HG03469 (cell line): ENCODE measurements around the gene SMAD3.
"Not testable (repeated sequence)": the region's sequence is repeated elsewhere in the genome, so short reads cannot be mapped to it uniquely, and the experiment has no call there.

Experiments used
- ATAC-seq: cut with Tn5 transposase; IDR thresholded peaks from one replicate; pipeline ENCODE4 v1.9.1; 2021; ENCODE audit warnings: mild to moderate bottlenecking, moderate library complexity, moderate number of reproducible peaks; ENCODE audit not compliant: unreplicated experiment

SMAD3 gene

DNA sequence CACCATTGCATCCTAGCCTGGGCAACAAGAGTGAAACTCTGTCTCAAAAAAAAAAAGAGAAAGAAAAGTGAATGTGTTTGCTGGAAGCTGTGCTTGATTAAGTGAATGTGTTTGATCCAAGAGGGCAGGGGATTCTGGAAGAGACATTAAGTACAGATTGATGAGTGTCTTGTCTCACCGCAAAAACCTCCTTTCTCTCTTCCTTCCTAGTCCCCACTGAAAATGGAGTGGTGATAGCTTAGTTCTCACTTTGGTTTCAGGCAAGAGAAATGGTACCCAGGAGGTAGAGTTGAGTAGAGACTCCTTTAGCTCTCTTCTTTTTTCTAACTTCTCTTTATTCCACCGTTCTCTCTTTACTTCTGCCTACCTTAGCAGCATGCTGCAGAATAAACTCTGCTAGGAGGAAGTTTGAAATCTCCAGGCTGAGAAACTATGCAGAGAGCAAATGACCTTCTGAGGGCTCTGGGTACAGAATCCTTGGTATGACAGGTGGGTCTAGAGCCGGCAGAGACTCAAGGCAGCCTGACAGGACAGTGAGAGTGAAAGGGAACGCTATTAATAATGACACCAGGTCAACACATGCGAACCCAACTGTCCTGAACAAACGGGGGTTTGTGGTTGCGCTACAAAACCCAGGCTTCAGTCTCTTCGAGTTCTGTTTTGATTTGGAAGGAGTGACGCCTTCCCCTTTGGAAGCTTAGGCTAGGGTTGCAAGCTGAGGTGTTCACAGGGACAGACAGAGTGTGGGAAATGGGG is 74.9 kb downstream of the SMAD3 start:
- no peak for ATAC-seq

DNA sequence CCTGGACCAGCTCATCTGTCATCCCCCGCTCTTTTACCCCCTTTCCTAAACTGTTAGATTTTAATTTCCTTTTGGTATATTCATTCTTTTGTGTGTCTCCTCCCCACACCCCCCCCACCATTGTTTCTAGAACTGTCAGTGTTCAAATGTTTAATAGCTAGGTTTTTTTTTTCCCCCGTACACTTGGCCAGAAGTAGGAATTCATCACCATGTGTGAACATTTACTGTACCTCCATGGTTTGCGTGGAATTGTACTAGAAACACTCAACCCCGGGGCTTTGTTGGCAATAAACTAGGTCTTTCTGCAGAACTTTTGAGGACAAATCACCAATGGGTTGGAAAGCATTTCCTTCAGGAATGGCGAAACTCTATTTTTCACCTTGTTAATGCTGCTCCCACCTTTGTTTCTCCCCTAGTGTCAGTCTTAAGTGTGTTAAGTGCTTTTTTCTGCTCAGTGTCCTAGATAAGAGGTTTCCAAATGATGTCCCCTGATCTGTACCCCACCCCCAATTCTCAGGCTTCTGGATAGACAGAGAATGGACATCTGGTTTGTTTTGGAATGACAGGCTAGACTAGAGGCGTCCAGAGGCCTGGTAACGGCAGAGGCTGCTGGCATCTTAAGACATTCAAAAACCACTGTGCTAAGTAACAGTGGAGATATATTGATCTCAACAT is 76.8 kb downstream of the SMAD3 start:
- no peak for ATAC-seq

DNA sequence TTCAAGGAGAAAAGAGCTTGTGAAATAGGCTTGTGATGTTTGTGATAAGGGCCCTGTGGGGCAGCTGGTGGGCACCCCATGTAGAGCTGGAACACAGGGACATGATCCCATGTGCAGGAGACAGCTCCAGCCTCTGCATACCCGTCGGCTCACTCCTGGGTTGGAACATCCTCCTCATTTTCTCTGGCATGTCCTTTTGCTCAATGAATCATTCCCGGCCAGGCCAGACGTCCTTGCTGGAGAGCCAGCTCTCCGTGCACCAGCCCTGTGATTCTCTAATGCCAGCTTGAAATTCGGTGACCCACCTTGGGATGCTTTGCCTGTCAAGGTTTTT is 77.3 kb downstream of the SMAD3 start:
- ATAC-seq = no peak

DNA sequence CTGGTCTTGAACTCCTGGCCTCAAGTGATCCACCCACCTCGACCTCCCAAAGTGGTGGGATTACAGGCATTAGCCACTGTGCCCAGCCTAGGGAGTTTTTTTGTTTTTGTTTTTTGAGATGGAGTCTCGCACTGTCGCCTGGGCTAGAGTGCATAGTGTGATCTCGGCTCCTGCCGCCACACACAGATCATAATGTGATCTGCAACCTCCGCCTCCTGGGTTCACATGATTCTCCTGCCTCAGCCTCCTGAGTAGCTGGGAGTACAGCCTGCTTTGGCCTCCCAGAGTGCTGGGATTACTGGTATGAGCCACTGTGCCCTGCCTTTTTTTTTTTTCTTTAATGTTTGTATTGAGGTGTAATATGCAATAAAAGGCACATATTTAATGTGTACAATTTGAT is 78.2 kb downstream of the SMAD3 start:
- no peak for ATAC-seq

DNA sequence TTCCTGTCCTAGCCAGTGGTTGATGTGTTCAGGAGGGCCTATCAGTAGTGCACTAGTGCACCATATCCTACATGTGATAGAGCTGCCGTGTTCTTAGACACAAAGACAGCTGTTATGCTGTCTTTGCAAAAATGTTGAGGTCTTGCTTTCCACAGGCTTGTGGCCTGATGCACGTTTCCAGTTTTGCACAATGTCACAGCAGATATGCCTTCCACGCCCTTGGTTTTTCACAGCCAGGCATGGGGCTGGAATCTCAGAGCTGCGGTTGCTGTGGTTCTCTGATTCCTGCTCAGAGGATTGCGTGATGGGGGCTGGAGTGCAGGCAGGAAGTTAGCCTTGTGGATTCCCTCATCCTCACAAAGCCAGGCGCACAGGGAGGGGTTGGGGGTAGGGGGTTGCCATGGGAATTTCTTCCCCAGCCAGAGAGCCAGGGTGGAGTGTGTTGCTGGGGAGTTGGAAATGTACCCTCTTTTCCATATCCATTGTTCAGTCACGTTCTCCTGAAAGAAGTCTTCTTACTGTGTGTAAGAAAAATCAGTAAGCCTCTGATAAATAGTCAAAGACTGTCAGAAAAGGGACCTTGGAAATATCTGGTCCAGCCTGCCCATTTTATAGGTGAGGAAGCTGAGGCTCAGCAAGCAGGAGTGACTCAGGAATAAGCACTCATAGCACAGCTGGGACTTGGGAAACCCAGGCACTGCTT is 79.4 kb downstream of the SMAD3 start:
- no peak for ATAC-seq

DNA sequence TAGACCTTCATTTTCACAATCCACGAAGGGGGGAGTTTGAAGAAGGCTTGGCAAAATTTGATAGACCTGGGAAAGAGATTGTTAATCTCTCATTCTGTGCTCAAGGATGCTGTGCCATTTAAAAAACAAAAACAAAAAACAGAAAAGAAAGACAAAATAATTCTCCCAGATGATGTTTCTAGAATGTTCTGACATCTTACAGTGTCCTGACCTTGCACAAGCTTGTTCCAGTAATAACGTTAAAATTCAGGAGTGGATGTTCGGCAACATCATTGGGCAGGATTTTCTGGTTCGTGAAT is 79.9 kb downstream of the SMAD3 start:
- no peak for ATAC-seq

DNA sequence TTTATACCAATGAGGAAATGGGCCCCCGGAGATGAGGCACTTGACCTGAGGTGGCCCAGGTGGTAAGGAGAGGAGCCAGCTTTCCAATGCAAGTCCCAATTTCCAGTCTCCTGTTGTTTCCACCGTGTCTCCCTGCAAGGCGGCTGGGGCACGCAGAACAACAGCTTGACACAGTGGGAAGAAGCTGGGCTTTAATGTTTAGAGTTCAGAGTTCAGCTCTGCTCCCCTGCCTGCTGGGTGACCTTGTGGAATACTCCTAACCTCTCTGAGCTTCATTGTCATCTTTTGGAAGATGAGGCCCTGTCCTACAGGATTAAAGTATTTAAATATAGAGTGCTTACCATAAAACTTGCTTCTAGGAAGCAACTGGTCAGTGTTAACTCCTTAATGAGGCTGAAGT is 80.3 kb downstream of the SMAD3 start:
- no peak for ATAC-seq

DNA sequence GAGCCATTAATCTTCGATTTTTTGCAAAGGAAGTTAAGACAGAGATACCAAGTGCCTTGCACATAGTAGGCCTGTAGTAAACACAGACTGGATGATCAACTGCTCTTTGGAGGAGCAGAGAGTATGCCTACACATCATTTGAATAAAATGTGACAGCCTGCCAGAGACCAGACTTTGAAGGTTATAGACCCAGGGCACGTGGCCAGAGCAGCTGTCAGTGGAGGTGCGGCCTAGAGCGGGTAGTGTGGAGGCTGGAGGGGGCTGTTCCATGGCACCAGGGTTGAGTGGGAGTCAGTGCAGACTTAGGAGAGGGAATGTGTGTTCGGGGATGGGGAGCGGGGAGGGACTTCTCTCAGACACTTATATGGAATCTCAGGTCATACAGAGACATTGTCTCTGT is 80.8 kb downstream of the SMAD3 start:
- ATAC-seq = no peak

DNA sequence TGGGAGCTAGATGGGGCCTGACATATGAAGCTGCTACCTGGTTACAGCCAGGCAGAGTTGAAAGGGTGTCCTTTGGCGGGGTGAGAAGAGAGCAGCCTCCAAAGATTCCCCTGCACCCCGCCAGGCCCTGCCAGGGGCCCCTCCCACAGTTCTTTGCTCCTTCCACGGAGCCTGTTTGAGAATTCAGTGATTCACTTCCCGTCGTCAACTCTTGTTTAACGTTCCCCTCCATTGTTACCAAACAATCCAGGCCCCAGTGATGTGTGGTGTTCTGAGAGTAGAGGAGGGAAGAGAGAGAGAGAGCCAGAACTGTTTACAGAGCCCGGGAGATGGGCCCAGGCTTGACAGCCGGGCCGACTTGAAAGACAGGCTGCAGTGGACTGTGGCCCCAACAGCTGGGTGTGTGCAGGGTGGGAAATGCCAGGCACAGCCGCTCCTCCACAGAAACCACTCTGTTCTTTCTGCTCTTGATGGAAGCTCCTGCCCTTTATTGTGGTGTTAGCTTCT is 81.5 kb downstream of the SMAD3 start:
- ATAC-seq = no peak

DNA sequence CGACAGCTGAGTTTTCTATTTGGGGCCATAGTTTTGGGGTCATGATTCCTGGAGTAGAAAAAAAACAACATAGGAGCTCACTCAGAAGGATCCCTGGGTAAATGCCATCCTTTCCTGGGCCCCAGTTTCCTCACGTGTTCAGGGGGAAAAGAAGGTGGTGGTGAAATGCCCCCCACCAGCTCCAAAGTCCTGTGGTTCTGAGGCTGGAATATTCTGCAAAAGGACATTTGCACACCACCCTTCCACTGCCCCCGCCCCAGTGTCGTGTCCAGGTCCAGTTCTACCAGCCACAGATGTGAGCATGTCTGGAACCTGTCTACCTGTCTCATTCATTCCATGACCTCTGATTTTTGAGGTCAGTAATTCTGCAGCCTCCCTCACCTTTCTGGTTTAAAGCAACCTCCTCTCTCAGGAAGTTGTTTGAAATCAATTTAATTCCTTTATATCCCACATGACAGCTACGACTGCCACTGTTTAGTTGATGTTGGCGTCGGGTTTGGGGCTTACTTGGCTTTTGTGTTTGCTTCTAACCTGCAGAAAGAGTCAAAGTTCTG is 82.1 kb downstream of the SMAD3 start:
- ATAC-seq = no peak

DNA sequence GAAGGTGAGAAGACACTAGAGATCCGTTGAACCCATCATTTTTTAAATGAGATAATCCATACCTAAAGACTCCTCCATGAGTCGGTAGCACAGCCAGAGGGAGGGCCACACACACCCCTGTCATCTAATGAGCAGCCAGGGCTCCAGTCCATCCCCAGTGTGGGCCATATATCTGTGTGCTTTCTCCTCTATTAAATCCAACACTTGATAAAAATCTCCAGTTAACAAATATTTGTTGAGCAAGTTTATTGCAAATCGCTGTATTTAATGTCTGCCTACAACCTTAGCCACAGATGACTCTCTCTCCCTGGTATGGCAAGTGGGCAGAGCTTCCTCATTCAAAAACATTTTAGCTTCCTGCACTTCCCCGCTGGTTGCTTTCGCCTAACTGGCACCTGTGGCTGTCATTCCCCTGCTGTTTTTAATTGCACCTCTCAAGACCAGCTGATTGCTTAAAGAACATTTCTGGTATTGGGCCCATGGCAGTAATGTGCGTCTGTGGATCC is 82.8 kb downstream of the SMAD3 start:
- ATAC-seq = no peak

DNA sequence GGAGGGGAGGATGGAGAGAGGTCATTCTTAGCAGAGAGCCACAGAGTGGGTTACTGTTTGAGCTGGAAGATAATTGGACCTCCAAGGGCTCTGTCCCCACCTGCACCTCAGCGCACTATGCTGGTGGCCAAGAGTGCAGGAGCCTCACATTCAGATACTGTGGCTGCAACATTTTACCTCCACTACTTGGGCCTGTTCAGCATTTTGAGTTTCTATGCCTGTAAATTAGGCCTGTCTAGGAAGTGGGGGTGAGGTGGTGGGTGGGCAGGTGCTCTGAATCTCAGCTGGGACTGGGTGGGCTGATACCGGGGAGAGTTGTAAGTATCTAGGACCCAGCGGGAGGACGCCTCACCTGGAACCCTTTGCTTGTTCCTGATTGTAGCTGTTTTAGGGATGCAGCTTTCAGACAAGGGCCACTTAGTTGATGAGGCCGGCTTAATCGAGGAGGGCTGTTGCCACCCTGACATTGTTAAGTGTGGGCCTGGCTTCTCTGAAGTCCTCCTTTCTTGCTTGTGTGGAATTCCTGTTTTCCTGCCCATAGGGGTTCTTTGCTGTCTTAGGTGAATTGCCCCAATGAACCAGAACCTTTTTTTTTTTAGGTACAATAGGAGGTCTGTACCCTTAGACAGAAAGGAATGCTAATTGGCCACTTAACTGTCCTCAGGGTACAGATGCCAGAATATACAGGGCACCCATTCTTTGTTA is 83.8 kb downstream of the SMAD3 start:
- ATAC-seq = no peak

DNA sequence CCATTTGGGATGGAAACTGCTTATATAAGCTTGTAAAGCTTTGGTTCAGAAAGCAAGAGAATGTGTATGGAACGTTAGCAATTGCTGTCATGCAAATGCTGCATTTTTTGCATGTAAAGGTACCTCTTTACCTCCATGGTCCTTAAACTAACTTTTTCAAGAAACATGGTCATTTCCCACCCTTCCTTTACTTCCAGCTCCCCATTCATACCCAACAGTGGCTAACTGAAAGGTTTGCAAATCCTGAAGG is 84.3 kb downstream of the SMAD3 start:
- no peak for ATAC-seq

DNA sequence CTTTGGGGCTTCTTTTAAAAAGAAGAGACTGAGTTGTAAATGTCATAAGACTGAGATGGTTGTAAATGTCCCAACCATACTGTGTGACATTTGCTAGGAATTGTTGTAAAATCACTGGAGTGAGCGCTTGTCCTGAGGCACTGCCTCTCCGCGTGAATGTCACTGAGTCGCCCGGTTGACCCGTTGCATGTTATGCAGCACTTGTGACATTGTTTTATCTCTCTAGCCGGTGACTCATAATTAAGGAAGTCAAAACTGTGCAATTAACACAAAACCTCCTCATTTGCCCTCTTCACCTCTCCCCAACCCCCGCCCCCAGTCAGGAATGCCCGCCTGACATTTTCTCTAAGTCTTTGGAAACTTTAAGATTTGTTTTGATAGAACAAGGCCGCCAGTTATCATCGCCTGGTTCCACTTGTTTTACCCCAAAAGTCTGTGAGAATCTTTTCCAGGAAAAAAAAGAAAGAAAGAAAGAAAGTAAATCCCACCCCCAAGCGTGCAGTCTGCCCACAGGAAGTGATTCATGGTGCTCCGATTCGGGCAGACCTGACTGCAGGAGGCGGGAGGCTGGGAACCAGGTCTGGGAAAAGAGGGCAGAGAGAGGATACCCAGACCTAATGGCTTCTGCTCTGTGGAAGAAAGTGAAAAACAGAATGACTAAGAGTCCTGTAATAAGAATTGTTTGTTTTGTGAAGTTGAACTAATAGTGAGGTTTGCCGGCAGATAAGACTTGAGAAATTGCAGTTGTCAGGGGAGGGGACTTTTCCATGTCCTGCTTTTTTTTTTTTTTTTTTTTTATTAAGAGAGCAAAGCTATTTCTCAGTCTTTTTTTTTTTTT is 84.8 kb downstream of the SMAD3 start:
- ATAC-seq = no peak

DNA sequence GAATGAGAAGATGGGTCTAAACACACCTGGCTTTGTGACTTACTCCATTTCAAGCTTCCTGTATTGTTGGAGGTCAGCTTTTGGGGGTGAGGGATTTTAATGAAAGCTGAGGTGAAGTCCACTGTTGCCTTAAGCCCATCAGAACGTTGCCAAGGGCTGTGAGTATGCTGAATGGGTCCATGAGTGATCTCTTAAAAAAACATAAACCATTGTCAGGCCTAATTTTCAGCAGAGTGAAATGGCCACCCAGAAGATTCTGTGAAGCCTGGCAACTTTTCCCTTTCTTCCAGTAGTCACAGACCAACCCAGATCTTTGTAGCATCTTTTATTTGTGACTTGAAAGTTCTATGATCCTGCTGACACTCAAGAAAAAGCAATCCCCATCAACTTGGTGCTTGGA is 87.0 kb downstream of the SMAD3 start:
- no peak for ATAC-seq

DNA sequence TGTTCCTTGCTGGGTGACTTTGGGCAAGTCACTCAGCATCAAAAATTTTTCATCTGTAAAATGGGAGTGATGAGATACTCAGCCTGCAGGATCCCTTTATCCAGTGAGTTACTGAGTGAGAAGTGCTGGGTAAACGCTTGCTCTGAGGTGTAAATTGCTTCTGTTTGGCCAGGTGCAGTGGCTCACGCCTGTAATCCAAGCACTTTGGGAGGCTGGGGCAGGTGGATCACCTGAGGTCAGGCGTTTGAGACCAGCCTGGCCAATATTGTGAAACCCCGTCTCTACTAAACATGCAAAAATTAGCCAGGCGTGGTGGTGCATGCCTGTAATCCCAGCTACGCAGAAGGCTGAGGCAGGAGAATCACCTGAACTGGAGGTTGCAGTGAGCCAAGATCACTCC is 87.6 kb downstream of the SMAD3 start:
- ATAC-seq = not testable (repeated sequence)

DNA sequence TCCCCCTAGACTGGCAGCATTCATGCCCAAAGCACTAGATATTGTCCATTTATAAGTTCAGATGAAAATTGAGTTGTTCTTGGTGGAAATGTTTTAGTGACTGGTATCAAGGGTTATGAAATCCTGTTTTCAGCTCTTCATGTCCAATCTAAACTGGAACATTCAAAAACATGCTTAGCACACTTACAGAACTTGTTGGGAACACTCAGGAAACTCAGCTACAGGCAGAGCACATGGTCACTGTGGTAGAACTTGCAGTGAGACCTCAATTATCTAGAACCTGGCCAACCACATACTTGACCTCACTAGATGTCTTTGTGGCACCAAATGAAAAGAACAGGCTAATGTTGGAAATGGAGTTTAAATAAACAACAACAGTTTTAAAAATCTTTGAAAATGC is 88.8 kb downstream of the SMAD3 start:
- ATAC-seq = no peak

DNA sequence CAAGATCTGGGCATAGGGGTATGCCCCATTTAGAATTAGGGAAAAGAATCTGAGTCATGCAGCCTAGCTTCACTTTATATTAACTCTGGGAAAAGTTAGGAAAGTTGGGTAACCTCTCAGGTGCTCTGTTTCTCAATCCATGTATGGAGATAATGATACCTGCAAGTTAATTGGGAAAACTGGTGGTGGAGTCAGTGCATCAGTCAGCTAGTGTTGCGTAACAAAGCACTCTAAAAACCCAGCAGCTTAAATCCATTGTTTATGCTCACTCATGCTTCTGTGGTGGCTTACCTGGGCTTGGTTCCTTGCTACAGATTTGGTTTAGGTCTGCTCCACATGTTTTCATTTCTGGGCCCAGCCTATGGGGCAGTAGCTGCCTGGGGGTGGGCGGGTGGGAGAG is 91.0 kb downstream of the SMAD3 start:
- ATAC-seq = no peak

DNA sequence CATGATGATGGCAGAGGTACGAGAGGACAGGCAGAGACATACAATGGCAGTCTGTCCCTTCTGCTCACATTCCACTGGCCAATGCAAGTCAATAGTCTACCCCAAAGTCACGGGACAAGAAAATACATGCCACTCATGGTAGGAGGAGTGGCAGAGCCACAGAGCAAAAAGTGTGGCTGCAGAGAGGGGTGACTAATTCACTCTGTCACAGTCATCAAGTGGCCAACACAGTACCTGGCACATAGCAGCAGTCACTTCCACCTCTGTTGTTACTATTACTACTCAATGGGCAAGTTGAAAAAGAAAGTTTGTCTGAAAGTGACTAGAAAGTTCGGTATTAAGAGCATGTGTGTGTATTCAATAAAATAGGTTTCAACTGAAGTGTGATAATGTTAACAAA is 91.4 kb downstream of the SMAD3 start:
- ATAC-seq = no peak

DNA sequence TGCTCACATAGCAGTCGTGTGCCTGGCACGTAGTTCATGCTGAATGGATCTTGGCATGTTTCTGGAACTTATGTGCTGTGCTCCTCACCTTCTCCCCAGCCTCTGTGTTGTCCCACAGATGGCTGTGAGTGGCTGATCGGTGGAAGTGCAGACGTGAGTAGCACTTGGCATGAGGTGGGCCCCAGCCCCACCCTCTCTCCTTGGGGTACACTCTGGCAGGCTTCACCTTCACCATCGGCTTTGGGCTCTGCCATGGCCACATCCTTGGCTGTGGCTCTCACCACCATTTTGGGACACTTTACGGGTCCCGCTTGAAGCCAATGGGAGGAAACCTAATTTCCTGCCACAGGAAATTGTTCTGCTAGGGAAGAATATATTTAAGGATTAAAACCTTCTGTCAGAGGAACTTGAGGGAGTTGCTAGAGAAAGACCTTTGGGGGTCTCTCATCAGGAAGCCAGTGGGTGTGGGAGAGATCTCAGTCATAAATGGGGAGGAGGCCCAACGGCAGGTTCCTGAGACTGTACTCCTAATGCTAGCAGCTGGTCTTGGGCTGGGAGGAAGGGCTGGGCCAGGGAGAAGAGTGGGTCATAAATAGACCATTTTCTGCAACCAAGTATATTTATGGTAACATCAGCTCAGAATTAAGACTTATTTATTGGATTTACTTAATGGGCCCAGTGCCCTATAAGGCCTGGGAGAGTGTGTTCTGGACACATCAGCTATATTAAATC is 92.3 kb downstream of the SMAD3 start:
- no peak for ATAC-seq
